HL-60 (cell line): ENCODE results near the gene IFI27L1.

Source experiments
- CTCF ChIP-seq: IDR thresholded peaks from one replicate; pipeline ENCODE4 v1.5.1; 2011; ENCODE audit warnings: low read length, control low read depth, inconsistent platforms; ENCODE audit not compliant: insufficient read depth
- GABPA ChIP-seq: IDR thresholded peaks from 2 replicates; pipeline ENCODE4 v1.6.1; 2012; ENCODE audit warnings: low read depth
- POLR2AphosphoS5 ChIP-seq: IDR thresholded peaks from 2 replicates; pipeline ENCODE4 v1.6.1; 2012; ENCODE audit warnings: low read depth
- REST ChIP-seq: IDR thresholded peaks from 2 replicates; pipeline ENCODE4 v1.6.1; 2012; ENCODE audit warnings: low read depth; ENCODE audit not compliant: insufficient replicate concordance
- SPI1 ChIP-seq: IDR thresholded peaks from 2 replicates; pipeline ENCODE4 v1.6.1; 2012; ENCODE audit warnings: low read depth, mild to moderate bottlenecking, borderline replicate concordance

GRCh38 chr14:94124582-94125377, 43.7 kb downstream of the IFI27L1 start:
- TF ChIP-seq POLR2AphosphoS5, result no peak
- TF ChIP-seq CTCF, result no peak
- TF ChIP-seq REST, result no peak
- no peak for TF ChIP-seq GABPA
- TF ChIP-seq SPI1, result no peak
